NK-92 (cell line): Measurements from ENCODE around the gene FERMT1.
"Not testable (repeated sequence)": the region's sequence is repeated elsewhere in the genome, so short reads cannot be mapped to it uniquely, and the experiment has no call there.

ENCODE experiments used
- DNase-seq: peaks from one replicate; lab custom pipeline; 2025; ENCODE audit not compliant: unreplicated experiment; lab: John Stamatoyannopoulos, UW

The FERMT1 gene

DNA sequence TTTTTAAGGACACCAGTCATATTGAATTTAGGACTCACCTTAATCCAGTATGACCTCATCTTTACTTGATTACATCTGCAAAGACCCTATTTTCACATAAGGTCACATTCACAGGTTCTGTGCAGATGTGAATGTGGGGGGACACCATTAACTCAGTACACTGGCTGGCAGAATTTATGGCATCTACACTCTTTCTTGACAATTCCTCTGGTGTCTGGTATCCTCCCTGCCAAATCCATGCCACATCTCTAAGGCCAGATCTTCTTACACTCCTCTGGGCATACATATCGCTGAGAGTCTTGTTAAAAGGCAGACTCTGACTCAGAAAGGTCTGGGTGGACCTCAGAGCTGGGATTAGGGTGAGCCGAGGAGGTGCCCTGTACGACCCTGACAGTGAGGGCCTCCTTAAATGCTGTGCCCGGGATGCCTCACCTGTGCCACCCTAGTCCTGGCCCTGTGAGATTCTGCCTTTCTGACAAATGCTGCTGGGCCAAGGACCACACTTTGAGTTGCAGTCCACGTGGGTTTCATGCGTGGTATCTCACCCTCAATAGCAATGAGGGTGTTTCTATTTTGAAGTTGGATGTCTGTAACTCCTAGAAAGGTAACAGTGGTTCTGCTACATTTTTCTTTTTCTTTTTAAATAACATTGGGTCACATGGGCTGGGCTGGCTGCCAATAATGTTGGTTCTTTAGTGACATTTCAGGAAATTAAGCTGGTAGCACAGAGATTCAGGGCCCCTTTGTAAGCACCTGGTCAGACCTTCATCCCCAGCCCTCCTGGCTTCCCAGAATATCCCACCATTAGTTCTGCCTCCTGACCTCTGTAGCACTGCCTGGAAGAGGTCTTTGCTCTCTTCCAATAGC, 51.8 kb downstream of the FERMT1 start:
- no peak for DNase-seq

DNA sequence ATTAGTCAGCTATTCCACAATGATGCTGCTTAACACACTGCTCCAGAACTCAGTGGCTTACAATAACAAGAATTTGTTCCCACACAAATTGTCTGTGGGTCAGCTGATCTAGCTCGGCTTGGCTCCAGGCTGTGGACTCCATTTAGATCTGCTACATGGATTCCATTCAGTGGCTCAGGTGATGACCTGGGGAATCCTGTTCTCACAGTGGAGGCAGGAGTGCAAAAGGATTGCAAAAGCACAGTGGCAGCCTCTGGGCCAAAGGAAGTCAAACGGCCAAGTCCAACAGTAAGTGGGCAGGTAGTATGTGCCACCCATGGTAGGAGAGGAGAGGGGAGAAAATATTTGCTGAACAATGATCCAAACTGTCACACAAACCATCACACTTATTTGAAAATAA, 53.2 kb downstream of the FERMT1 start:
- no peak for DNase-seq

DNA sequence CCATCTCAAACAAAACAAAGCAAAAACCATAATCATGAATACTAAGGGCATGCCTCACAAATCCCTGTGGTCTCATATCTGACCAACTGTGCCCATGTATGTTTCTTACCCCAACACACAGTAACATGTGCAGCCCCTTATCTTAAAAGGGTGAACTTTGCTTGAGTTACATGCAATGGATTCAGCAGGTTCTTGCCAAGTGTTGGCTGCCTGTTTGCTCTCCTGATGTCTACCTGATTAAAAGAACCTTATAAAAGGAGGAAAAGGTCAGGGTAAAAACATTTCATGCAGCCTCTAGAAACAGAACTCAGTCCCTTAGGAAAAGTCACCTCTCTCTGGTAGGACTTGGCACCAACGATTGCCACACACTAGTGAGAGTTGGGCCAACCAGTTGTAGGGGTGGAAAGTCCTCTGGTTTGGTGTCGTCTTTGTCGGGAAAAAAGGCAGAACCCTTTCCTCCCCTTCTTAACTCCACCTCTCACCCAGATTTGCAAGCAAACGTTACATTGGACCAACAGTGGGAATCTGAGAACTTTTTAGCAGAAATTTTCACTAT, 55.0 kb downstream of the FERMT1 start:
- DNase-seq, result no peak

DNA sequence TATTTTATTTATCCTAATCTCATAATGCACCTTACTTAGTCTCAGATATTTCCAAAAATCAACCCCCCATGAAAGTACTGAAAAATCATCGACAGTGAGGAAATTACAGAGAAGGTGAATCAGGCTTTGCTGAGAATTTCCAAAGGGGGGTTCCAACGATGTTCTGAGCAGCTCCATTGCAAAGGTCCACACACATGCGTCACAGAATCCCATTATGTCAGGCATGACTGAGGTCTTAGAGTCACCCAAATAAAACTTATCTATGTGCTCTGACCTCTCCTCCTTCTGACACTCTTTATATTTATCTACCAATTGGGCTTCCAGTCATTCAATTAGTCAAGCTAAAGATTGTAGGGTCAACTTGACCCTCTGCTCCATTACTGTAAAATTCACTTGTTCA, 56.2 kb downstream of the FERMT1 start:
- no peak for DNase-seq

DNA sequence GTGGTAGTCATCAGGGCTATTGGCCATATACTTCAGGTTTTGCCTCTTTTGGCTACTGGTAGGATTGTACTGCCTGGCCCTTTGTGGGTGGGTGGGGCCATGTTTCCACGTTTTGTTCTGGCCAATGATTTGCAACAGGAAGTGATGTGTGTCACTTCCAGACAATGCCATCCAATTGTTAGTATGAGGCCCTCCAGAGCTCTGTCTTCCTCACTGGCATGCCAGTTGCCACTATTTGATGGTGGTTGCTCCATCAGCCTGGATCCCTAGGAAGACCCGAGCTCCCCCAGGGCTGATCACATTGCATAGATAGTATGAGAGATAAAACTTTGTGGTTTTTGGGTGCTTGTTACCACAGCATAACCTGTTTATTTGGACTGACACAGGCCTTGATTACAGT, 61.3 kb downstream of the FERMT1 start:
- no peak for DNase-seq

DNA sequence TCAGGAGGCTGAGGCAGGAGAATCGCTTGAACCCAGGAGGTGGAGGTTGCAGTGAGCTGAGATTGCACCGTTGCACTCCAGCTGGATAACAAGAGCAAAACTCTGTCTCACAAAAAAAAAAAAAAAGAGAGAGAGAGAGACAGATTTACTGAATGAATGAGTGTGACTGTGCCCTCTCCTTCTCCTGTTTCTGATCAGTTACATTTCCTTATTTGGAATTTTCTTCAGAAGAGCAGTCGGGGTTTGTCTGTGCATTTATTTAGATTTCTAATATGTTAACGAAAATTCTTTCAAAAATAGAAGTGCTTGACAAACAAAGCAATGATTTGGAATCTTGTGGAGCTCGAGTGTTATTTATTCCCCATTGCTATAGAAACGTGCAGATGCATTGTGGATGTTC, 62.6 kb downstream of the FERMT1 start:
- no peak for DNase-seq

DNA sequence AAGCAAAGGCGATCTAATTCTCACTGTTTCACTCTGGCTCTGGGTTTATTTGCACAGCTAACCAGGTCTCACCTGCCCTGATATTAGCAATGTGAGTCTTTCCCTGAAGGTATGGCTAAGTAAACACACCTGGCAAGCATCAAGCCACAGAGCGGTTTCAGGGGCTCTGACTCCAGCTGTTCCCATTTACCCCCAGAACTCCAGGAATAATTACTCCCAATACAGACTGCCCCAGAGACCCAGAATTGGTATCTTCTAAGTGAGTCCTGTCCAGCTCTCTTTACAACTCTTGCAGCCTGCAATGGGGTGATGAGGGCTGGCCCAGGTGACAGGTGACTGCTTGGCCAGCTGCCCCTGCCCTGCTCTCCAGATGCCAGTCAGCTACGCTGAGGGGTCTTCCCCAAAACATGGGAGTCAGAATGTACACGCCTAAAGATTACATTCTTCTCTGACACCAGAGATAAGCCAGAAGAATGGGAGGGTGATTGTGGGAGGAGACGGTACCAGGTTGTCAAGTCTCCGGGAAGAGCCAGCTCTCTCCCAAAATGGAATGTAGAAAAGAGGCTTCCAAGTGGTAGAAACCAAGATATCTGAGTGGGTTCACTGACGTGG, 64.0 kb downstream of the FERMT1 start:
- DNase-seq, result no peak

DNA sequence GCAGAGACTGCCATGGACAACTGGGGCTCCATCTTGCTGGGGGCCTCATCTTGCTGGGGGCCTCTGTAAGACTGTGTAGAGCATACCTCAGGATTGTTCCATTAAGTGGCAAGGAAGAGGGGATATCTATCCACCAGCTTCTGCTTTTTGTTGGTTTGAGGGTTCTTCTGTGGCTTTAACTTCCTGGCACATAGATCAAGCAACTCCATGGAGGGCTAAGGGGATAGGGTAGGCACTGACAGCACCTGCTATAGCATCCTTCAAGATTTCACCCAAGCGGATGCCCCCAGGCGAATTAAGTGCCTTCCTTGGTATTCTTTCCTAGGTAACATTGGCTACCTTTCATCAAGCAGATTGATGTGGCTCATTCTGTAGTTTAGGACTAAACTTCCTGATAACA, 65.1 kb downstream of the FERMT1 start:
- DNase-seq, result no peak

DNA sequence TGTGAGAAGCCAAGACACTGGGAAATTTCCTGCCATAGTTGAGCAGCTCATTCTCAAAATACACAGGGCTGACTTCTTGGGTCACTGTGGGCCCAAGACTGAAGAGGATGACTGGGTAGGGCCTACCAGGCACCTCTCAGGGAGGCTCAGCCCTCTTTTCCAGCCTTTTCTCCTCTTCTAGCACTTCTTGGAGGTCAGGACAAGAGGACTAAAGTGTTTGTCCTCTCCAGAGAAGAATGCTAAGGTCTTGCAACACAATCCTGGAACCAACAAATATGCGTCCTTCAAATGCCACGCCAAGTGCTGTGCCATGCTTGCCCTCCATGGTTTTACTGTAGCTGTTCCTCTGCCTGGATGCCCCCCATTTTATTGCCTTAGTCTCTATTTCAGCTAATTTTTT, 65.7 kb downstream of the FERMT1 start:
- no peak for DNase-seq

DNA sequence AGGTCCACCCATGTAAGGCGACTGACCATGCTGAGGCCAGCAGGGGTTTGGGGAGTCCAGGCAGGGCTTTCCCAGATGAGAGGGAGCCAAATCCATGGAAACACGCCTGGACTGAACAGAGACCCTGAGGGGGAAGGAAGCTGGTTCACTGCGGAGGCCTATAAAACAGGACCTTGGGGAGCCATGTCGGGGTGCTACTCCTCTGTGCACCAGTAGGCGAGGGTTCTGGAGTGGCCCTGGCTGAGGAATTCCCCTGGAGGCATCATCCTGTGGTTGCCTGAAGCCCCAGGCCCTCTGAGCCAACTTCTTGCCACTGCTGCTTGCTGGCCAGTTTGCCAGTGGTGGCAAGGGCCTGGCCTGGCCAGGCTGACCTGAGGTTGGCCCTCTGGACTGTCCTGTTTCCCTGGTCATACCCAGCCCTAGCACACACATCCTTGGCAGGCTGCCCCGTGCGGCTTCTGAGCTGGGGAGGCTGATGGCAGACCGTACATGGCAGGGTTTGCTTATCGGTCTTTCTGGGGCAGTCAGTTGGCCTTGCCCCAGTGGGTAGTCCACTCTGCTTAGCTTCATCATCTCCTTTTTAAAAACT, 66.8 kb downstream of the FERMT1 start:
- DNase-seq, result no peak

DNA sequence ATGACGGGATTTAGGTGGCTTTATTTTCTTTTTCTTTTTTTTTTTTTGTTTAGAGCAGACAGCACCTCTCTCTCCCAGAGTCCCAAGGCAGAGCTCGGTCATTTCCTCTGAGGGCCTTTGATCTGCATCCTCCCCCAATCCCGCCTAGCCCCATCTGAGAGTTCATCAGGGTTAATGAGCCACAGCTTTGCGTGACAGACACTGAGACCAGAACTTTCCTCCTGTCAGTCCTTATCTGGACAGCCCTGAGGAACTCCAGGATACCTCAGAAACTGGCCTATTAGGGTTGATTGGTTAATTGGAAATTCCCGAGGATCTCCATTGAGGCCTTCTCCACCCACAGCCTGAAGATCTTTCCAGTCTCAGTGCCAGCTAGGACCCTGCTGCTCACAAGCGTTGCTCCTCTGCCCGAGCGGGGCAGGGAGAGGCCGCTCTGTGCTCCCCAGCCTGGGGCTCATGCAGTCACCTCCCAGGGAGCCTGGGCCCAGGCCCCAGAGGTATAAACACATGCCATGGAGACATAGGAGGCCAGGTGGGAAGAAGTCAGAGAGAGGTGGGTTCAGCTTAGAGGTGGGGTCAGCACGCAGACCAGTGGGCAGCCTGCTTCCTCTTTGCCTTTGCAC, 67.6 kb downstream of the FERMT1 start:
- no peak for DNase-seq

DNA sequence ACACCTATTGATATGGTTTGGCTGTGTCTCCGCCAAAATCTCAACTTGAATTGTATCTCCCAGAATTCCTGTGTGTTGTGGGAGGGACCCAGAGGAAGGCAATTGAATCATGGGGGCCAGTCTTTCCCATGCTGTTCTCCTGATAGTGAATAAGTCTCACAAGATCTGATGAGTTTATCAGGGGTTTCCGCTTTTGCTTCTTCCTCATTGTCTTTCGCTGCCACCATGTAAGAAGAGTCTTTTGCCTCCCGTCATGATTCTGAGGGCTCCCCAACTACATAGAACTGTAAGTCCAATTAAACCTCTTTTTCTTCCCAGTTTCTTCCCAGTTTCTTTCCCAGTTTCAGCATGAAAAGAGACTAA, 68.2 kb downstream of the FERMT1 start:
- DNase-seq, result not testable (repeated sequence)

DNA sequence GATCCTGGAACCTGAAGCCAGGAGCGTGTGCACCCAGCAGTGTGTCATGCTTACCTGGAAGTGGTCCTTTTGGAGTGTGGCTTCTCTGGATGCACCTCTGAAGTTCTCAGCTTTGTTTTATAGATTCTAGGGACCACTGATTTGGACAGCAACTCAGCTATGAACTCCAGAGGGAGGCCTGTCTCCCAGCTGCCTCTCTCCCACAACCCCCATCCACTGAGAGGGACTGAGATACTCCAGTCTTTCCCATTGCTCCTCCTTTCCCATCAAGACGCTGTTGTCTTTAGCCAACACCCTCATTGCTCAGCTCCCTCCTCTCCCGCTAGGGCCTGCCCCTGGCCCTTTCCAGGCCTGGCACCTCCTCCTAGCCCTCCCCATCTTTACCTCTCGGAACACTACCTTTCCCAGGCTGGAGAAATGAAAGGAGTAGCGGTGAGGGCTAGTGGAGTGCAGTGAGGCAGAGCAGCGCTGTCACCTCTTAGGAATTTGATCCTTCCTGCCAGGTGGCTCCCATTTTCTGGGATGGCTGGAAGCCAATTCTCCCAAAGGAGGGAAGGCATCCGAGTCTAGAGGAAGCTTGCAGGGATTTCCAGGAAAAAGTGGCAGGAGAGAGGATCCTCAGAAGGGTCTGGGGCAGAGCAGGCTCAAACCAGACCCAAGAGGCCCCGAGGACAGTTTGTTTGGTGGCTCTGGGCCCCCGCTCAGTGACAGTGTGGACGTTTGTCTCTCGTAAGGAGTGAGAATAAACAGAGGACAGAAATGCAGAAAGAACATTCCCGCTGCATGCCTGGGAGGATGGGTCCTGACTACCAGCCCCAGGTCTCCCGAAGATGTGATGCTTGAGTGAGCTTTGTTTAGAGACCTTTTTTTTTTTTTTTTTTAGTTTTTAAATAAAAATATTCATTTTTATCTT, 68.8 kb downstream of the FERMT1 start, which contains the start of gene LRRN4:
LRRN4 (minus strand) TSS at position 285 of the 913 bp plus-strand sequence. CDS start 1,261 bp downstream, outside the sequence.
- no peak for DNase-seq

DNA sequence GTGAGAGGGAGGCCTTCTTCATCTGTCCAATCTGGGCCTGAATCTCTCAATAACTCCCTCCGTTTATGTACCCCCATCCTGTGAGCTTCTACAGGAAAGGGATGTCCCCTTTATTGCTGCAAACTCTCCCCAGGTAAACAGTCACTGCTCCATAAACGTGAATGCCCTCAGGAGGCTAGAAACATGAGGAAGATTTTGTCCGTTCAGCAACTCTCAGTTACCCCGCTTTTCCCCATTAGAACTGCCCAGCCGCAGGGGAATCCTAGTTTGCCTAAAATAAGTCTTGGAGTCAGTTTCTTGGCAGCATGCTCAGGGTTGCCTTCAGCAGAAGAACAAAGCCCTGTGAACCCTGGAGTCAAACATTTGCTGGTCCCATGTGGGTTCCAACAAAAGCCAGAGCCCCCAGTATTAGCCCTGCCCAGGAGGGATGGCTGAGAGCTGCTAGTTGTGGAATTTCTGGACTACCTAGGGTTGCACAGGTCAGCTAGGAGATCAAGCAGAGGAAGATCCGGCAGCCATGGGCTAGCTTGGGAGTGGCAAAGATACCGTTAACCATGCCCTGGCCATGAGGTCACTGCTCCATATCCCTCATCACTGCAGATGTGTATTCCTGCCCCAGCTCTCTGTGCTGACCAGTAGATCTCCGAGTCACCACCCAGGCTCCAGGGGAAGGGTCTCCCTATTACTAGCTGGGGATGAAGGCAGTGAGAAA, 69.6 kb downstream of the FERMT1 start:
- no peak for DNase-seq

DNA sequence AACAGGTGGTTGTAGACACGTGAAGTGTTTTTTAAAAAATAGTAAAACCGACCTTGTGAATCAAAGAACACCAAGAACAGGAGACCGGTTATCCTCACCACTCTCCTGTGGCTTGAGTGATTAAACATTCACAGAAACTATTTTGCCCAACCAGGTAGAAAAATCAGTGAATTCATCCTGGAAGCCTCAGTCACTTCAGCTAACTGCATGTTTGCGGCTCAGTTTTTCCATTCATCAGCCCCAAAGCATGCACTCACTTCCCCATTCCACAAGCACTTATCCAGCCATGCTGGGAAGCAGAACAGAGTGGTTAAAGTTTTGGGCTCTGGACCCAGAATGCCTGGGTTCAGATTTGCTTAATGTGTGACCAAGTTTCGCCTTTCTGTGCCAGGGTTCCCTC, 71.3 kb downstream of the FERMT1 start:
- DNase-seq, result no peak

DNA sequence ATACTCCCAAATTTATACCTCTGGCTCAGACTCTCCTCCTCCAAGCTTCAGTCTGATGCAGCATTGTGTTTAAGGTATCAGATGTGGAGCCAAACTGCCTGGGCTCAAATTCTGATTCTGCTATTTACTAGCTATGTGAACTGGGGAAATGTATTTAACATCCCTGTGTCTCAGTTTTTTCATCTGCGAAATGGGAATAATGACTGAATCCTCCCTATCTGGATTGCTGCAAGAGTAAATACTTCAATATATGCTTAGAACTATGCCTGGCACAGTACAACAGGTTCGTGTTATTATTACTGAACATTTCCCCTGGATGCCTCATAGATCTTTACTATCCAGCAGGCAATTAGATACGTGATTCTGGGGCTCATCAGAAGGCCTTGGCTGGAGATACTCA, 74.4 kb downstream of the FERMT1 start:
- no peak for DNase-seq

DNA sequence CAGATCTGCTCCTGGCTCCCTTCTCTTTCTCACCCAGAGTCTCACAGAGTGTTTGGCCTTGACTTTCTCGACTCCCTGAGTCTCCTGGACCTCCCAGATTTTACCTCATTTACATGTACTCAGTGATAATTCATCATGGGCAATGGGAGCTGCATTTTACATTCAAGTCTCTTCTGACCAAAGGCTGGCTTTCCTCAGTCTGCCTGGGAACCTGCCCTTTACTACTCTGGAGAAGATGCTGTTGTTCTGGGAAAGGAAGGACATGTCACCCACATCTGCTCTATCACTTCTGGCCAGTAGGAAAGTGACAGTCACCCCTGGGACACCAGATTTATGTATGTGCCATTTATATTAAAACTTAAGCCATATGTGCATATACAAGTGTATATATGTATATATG, 76.4 kb downstream of the FERMT1 start:
- no peak for DNase-seq

DNA sequence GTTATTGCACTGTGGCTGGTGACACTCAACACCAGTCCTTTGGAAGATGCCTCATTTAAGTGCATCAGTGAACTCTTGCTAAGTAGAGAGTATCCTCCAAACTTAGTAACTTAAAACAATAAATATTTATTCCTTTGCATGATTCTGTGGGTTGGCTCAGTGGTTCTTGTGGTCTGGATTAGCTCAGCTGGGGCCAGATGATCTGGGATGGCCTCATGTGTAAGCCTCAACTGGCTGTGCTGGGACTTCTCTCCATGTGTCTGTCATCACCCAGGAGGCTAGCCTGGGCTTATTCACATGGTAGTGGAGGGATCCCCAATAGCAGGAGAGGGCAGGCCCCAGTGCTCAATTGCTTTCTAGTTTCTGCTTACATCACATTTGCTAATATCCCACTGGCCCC, 77.3 kb downstream of the FERMT1 start:
- DNase-seq, result no peak

DNA sequence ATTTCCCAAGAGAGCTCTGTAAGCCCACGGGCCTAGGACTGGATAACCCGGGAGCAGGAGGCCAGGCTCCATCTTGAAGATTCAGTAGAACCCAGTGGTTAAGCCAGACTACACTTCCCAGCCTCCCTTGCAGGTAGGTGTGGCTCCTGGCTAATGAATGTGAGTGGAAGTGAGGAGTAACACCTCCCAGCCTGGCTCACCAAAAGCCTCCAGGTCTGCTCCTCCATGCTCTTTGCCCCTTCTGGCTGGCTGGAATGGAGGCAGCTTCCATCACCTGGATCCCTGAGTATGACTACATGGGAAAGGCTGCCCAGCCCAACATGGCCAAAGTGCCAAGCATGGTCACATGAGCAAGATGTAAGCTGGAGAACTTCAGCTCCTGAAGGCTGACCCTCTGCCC, 78.7 kb downstream of the FERMT1 start:
- no peak for DNase-seq

DNA sequence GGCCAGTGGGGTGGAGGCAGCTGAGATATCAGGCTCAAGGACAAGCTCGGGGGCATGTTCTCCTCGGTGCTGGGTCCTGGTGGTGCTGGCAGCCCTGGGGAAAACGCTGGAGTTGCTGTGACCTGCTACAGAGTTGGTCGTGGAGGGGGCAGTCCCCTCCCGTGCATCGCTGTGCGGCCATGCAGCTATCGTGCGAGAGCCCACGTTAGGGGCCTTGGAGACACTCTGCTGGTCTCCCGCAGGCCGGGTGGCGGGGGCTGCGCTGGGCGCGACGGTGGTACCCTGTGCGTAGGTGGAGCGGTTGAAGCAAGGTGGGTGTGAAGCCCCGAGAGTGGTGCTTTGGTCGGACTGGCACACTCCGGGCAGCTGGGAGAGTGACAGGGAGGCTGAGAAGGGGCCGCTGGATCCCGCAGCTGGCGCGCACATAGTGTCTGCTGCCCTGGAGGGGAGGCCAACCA, 81.0 kb downstream of the FERMT1 start:
- DNase-seq, result no peak
